Measurements from ENCODE around the gene PXMP2.

Gene PXMP2

DNA sequence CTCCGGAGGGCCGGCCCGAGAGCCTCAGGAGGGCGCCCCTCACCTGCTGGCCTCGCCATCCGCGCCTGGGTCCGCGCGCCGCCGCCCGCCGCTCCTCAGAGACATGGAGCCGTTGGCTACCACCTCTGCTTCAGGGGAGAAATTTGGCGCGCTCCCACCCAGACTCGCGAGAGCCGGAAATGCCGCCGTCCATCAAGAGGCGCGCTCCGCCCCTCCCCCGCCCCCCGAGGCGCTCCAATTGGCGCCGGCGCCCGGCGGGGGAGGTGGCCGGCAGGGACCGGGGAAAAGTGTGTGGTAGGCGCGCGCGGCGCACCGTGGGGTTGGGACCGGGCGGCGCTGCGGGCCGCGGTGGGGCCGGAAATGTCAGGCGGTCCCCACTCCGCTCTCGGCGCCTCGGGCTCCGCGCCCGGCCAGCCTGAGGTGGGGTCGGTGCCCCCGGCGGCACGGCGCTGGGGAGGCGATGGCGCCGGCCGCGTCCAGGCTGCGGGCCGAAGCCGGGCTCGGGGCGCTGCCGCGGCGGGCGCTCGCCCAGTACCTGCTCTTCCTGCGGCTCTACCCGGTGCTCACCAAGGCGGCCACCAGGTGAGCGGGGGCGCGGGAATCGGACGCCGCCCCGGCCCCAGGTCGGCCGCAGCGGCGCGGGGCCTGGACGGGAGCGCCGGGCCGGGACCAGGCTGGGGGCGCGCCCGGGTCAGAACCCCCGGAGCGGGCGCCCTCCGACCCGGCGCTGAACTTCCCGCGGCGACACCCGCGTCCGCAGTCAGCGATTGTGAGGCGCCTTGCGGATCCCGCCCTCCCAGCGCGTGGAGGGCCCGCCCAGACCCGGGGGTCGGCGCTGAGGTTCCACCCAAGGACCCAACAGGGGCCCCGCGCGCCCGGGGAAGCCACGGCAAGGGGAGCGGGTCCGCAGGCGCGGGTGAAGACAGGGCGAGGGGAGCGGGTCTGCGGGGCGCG, at the start of gene PXMP2, which contains the start of gene POLE:
PXMP2 (plus strand) TSS at position 377 of the 954 bp plus-strand sequence; CDS start at position 461, 84 bp downstream.
POLE (minus strand) TSS at position 132 of the 954 bp plus-strand sequence; CDS start at position 105, 27 bp downstream.
- DNase-seq: peak; percentile 96

GRCh38 chr12:132637811-132638210, 49.6 kb upstream of the PXMP2 start:
- DNase-seq: no peak

- no peak for DNase-seq
Observed at GRCh38 chr12:132638541-132639408, 48.6 kb upstream of the PXMP2 start.

DNA sequence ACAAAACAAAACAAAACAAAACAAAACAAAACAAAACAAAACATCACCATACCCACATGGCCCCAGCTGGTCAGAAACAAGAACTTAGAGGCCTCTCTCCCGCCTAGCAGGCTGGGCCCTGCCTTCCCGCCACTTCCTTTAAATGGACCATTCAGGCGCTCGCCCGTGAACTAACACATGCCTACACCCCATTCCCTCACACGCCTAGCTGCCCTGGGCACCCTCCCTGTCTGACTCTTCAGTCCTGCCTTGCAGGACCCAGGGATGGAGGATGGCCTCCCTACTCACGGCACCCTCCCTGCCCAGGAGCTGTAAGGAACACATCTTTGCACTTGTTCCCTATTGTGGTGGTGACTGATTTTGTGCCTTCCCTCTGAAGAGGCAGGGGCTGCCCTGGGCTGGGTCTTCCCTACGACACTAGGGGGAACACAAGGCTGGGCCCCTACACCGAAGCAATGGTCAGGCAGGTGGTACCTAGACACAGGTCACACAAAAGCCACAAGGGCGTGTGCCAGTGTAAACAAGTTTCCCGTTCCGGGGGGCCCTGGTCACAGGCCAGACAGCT, 47.3 kb upstream of the PXMP2 start:
- DNase-seq: no peak

- no peak for DNase-seq
Observed at GRCh38 chr12:132640936-132641335, 46.5 kb upstream of the PXMP2 start.

DNA sequence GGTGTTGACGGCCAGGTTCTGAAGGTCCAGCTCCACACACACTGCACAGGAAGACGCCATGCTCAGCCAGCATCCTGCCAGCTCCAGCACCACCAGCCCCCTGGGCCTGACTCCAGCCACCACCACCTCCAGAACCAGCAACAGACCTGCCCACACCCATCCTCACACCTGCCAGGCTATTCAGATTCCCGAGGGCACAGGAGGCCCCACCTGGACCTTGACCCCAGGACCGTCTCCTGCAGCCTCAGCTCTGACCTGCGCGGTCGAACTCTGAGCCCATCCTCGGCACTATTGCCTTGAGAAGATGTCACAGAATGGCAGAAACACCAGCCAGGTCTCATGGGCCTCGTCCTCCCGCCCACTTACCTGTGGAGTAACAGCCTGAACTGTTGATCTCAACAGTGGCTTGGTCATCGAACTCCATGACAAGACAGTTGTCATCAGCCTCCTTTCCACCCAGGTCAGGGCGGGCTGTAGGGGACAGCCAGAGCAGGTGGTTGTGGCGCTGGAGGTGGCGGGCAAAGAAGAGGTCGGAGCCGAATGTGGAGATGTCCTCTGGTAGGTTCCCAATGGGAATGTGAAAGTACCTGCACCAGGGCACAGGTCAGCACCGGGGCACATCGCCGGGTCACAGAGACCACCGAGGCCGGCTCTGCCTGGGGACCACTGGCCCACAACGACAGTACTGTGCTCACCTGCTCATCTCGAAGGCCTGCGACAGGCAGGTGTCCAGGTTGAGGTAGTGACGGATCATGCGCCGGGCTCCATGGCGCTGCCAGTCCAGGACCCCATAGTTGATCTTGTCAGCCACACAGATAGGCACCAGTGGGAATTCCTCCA, 45.4 kb upstream of the PXMP2 start:
- no peak for DNase-seq

DNA sequence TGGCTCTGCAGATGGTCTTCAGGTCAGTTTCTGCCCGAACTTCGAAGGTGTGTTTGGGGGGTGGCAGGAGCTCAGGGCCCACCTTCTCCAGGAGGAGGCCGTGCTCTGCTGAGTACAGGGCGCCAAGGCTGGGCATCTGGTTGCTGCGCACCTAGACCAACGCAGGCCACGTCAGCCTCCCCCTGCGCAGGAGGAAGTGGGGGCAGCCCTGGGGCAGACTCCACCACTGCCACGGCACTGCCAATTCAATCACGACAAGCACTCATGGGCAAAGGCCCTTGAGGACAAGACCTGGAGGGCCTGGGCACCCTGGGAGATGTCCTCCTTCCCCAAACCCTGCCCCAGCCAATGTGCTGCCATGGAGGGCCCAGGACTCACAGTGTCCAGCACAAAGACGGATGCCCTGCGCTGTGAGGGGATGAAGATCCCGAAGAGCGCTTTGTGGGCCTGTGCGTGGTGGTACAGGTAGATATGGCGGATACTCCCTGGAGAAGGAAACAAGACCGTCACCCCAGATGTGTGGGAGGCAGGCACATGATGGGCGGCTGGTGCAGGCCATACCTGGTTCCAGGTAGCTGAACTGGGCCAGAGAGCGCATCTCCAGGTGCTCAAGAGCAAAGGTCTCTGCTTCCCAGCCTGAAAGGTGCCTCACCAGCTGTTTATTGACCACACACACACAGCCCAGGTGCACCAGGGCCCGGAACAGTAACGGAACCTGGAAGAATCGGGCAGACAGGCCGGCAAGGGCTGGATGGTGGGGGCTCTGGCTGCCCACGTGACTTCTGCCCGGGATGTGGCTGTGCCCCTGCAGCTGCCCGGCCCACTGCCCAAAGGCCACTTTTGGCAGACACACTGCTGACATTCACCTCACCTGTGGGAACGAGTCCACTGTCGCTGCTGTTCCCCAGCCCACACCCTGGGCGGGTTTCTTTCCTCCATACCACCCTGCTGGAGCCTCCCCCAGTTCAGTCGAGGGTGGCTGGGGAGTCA, 44.2 kb upstream of the PXMP2 start:
- no peak for DNase-seq

- DNase-seq: no peak
Observed at GRCh38 chr12:132646850-132647249, 40.5 kb upstream of the PXMP2 start.

DNA sequence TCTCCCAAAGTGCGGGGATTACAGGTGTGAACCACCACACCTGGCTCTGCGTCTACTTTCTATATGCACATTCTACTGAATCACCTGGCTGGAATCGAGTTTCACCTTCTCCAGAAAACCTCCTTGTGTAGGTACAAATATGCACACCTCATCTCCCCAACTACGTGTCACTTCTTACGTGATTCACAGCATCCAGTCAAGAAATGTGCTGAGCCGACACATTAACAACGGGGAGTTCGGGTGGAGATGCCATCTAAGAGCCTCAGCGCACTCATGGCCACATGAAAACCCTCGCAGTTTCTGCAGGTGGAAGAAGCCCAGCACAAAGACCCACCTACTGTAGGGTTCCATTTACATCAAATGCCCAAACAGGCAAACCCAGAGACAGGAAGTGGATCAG, 39.5 kb upstream of the PXMP2 start:
- no peak for DNase-seq

- no peak for DNase-seq
Observed at GRCh38 chr12:132648616-132649225, 38.7 kb upstream of the PXMP2 start.

DNA sequence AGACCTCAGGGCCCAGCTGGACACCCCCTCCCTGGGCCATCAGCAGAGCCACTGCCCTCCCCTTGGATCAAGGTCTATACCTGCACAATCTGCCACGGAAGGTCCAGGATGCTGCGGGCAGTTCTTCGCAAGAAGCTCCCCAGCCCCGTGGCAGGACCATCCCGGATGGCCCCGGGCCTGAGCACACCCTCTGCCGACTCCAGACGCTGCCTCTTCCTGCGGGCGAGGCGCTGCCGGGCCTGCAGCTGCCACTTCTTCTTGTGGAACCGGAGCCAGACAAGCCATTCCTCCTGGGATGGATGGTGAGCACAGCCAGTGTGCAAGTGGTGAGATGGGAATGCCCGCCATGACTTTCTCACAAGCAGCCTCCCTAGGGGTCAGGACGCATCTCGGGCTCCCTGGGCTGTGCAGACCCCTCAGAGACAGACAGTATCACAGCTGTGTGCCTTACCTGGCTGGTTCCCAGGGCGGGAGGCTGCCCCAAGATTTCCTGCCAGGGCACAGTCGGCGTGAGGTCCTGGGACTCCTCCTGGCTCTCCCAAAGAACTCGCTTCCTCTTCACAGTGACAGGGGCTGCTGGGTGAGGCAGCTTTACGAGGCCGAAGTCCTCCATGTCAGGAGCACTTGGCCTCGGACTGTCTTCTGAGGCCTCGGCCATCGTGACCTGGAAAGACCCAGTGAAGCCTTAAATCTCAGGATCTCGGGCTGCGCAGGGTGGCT, 38.0 kb upstream of the PXMP2 start:
- no peak for DNase-seq

DNA sequence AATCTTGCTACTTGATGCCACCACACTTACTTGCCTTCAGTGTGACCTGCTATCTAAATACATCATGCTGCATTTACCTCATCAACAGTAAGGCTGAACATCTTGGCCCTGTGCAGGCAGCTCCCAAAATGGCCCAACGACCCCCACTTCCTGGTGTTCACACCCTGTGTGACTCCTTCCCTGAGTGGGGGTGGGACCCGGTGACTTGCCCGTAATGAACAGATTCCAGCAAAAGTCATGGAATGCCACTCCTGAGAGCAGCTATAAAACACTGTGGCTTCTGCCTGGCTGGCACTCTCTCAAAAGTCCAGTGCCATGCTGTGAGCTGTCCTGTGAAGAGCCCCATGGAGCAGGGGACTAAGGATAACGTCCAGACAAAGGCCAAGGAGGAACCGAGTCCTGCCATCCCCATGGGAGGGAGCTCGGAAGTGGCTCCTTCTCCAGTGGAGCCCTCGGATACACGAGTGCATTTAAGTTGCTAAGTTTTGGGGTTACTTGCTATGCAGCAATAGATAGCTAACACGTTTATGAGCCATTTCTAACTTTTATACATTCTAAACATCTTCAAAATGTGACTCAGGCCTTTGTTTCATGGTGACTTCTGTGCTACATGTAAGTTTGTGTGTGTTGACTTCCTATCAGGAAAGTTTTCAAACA, 35.8 kb upstream of the PXMP2 start:
- DNase-seq: no peak

DNA sequence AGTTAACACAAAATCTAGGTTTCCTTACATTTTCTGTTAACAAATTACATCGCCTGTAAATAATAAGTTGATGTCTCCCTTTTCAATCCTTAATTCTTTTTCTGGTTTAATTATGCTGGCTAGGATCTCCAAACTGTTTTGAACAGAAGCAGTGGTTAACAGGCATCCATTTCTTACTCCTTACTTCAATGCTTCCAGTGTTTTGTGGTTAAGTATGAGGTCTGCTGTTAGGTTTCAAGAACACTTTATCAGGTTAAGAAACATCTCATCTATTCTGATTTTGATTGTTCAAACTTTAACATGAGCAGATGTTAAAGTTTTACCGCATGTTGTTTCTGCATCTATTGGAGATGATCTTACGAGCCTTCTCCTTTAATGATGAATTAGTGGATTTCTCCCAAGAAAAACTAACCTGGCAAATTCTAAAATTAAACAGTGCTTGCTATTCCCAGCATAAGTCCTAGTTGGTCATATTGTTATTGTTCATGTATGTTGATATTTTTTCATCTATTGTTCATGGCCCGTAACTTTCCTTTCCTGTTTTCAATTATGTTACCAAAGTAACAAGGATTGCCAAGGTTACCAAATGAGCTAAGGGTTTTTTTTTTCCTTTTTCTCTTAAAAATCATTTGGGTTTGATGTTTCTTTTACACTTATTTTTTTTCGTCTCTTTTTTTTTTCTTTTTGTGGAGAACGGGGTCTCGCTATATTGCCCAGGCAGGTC, 33.7 kb upstream of the PXMP2 start:
- DNase-seq: no peak

DNA sequence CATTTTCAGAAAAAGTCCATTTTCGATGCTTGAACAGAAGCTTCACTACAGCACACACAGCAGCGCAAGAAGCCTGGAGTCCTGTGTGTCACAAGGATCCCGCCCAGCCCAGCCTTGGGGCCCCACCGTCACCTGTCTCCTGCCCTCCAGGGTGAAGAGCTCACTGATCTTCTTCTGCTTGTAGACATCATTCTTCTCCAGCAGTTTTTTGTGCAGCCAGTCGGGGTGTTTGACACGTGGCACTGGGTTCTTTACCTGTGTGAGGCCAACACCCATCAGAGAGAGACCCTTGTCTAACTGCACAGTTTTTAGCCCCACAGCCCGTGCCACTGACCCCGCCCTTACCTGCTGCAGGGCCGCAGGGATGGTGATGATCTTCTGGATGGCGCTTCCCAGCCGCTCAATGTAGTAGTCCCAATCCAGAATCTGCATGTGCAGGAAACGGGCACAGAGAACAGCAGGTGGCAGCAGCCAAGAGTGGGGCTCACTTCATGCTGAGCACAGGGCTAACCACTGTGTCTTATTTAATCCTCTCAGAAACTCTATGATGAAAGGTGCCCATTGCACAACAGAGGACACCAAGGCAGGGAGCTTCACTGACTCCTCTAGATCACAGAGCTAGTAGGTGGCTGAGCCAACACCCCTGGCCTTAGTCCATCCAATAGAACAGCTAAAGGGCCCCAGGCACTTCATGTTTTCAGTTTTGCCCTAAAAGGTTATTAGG, 30.2 kb upstream of the PXMP2 start:
- no peak for DNase-seq

DNA sequence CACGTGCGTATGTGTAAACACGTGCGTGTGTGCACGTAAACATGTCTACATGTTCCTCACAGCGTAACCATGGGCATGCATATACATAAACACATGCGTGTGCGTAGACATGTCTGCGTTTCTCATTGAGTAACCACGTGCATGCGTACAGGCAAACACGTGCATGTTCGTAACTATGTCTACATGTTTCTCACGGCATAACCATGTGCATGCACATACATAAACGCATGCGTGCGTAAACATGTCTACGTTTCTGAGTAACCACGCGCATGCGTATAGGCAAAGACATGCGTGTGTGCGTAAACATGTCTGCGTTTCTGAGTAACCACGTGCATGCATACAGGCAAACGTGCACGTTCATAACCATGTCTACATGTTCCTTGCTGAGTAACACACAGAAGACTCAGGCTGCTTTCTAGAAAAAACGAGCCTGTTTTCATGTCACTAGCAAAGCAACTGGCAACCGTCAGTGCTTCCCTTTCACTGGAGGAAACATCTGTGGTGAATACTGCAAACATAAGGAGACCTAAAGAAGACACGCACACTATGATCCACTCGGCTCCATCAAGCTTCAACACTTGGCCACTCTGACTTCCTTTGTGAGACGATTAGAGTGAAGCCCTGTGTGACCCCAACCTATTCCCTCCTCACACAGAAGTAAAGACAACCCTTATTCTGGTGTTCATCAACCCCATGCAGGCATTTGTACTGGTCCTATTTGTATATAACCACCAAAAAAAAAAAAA, 29.1 kb upstream of the PXMP2 start:
- no peak for DNase-seq

- DNase-seq: no peak
Observed at GRCh38 chr12:132659146-132659545, 28.2 kb upstream of the PXMP2 start.

DNA sequence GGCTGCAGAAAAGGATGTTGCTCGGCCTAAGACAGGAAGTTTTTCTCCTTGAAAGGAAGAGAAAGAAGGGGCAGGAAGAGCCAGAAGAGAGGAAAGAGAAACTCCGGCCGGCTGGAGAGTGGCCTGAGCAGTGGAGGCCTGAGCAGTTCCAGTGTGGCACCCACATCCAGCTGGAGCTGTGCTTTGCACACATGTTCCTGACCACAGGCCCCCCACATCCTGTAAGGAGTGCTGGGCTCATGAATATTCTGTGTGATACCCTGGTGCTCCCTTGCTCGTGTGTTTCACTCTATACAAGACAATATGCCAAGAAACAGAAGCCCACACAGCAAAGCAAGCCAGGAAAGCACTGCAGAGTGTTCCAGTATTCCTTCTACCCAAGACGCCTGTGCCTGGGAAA, 27.3 kb upstream of the PXMP2 start:
- no peak for DNase-seq
